GM10847 (cell line): ENCODE data around the gene HYCC1.

Experiments used
- POLR2A ChIP-seq: IDR thresholded peaks from 2 replicates; pipeline ENCODE4 v1.6.1; 2011; ENCODE audit not compliant: insufficient read length; ENCODE audit errors: extremely low read depth

HYCC1 gene

GRCh38 chr7:23017309-23017708, 3.4 kb upstream of the HYCC1 start:
- no peak for TF ChIP-seq POLR2A

- no peak for TF ChIP-seq POLR2A
Measured at GRCh38 chr7:23016345-23017253, 2.7 kb upstream of the HYCC1 start.

- TF ChIP-seq POLR2A = no peak
Measured at GRCh38 chr7:23014681-23015080, 751 bp upstream of the HYCC1 start.

GRCh38 chr7:23012908-23013714, 819 bp downstream of the HYCC1 start:
- no peak for TF ChIP-seq POLR2A

DNA sequence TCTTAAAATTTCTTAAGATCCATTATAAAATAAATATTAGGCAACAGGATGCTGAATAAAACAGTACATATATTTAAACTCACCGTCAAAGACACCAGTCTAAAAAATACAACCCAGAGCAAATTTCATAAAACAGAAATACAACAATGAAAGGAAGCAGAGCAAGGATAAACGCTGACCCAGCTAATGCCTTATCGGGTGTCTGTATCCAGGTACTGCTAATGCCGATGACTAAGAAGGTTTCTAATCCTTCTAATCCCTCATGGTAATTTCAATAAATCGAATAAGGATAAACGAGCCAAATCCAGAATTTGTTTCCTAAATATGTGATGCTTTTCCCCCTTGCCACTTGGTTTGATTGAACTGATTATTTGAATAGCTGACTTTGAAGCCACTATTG, 1.7 kb downstream of the HYCC1 start:
- TF ChIP-seq POLR2A = no peak

DNA sequence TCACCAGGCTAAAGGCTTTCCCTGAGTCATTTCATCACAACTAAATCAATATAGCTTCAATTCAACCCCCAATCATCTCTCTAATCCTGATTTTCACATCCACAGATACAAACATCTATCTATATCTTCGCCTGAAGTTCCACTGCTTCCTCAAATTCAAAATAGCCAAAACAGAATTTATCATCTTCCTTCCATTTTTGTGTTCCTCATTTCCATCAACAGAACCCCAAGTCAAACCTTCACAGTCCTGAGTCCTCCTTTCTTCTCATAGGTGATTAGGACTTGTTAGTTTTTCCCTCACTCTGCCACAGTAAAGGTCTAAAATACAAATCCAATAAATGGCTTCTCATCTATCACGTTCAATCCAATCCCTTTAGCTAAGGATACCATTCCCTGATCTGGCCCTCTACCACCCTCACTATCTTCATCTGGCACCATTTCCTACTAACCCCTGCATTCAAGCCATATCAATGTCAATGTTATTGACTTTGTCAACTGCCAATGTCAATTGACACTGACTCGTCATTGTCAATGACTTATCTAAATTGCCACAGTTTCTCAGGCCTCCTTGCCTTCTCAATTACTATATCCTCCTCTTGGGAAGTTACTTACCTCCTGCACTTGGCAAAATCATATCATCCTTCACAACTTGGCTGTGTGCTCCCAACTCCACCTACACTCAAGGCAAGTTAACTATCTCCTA, 2.6 kb downstream of the HYCC1 start:
- TF ChIP-seq POLR2A = no peak

DNA sequence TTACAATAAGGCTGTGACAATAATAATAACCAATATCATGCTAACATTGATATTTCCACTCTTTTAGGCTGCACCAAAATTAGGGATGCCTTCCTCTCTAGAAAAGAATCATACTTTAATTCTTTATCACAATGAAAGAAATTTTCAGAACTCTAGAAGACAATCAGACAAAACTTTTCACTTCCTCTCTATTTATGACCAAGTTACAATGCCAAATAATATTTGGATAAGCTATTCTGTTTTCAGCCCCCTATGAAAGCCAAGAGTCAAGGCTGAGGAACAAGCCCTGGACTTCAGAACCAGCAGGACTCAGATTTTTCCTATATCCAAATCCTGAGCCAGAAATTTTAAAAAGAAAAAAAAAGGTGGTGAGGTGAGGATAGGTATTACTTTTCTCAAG, 4.6 kb downstream of the HYCC1 start:
- TF ChIP-seq POLR2A = no peak

DNA sequence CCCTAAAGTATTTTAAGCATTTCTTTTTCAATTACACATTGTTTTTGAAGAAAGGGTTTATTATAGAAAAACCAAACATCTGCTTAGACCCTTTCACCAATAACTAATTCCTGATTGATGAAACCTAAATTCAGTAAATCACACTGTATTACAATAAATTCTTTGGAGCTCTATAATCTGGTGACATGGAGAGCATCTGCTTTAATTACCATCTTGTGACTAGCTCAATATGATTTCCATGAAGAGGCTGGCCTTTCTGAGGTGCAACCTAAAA, 9.7 kb downstream of the HYCC1 start:
- no peak for TF ChIP-seq POLR2A

- no peak for TF ChIP-seq POLR2A
Measured at GRCh38 chr7:23003505-23004246, 10.3 kb downstream of the HYCC1 start.

- TF ChIP-seq POLR2A = no peak
Measured at GRCh38 chr7:23002698-23003097, 11.2 kb downstream of the HYCC1 start.

GRCh38 chr7:23001610-23002009, 12.3 kb downstream of the HYCC1 start:
- no peak for TF ChIP-seq POLR2A

GRCh38 chr7:23000597-23001360, 13.2 kb downstream of the HYCC1 start:
- no peak for TF ChIP-seq POLR2A

- TF ChIP-seq POLR2A = no peak
Measured at GRCh38 chr7:22998519-22998896, 15.4 kb downstream of the HYCC1 start.

- TF ChIP-seq POLR2A = no peak
Measured at GRCh38 chr7:22997871-22998518, 15.9 kb downstream of the HYCC1 start.

- no peak for TF ChIP-seq POLR2A
Measured at GRCh38 chr7:22996470-22996869, 17.5 kb downstream of the HYCC1 start.

GRCh38 chr7:22995011-22995410, 18.9 kb downstream of the HYCC1 start:
- TF ChIP-seq POLR2A = no peak
